NB4 (cell line): ENCODE measurements around the gene CASKIN2.

Experiments used
- CTCF ChIP-seq: IDR thresholded peaks from one replicate; pipeline ENCODE4 v1.5.1; 2012; ENCODE audit warnings: low read depth, low read length
- POLR2A ChIP-seq: IDR thresholded peaks from 2 replicates; pipeline ENCODE4 v1.6.1; 2011; ENCODE audit warnings: mild to moderate bottlenecking; ENCODE audit not compliant: insufficient read length; ENCODE audit errors: extremely low read depth
- TF ChIP-seq, protein P1 (sequence below): IDR thresholded peaks from 2 replicates; pipeline ENCODE4 v1.6.1; 2011; ENCODE audit warnings: low read depth, low read length

DNA sequence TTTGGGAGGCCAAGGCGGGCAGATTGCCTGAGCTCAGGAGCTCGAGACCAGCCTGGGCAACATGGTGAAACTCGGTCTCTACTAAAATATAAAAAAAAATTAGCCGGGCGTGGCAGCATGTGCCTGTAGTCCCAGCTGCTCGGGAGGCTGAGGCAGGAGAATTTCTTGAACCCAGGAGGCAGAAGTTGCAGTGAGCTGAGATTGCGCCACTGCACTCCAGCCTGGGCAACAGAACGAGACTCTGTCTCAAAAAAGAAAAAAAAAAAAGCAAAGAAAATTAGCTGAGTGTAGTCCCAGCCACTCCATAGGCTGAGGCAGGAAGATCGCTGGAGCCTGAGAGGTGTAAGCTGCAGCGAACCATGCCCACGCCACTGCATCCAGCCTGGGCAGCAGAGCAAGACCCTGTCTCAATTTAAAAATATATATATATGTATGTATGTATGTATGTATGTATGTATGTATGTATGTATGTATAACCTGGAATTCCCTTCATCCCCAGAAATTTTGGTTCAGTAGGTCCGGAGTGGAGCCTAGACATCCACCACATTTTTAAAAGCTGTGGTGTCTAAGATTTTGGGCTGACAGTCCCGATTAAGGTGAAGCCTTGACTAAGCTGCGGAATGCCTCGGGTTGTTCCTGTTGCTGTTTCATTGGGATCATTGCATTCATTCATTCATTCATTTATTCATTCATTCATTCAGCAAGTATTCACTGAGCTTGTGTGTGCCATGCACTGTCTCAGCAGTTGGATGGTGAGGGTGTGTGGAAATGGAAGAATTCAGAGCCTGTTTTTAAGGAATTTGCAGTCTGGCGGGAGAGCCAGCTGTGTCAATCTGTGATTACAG lies 33.0 kb downstream of the CASKIN2 start:
- TF ChIP-seq CTCF, result no peak
- TF ChIP-seq POLR2A, result no peak
- TF ChIP-seq, protein P1, sequence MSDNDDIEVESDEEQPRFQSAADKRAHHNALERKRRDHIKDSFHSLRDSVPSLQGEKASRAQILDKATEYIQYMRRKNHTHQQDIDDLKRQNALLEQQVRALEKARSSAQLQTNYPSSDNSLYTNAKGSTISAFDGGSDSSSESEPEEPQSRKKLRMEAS, result no peak
